NB4 (cell line): ENCODE measurements around the gene METTL13.

Experiments used
- MYC ChIP-seq: IDR thresholded peaks from 2 replicates; pipeline ENCODE4 v1.6.1; 2011; ENCODE audit warnings: low read depth, low read length
- POLR2A ChIP-seq: IDR thresholded peaks from 2 replicates; pipeline ENCODE4 v1.6.1; 2011; ENCODE audit warnings: mild to moderate bottlenecking; ENCODE audit not compliant: insufficient read length; ENCODE audit errors: extremely low read depth
- TF ChIP-seq, protein P1 (sequence below): IDR thresholded peaks from one replicate; pipeline ENCODE4 v1.5.1; 2012; ENCODE audit warnings: low read depth, low read length
- TF ChIP-seq, protein P2 (sequence below): IDR thresholded peaks from 2 replicates; pipeline ENCODE4 v1.6.1; 2011; ENCODE audit warnings: low read depth, low read length

DNA sequence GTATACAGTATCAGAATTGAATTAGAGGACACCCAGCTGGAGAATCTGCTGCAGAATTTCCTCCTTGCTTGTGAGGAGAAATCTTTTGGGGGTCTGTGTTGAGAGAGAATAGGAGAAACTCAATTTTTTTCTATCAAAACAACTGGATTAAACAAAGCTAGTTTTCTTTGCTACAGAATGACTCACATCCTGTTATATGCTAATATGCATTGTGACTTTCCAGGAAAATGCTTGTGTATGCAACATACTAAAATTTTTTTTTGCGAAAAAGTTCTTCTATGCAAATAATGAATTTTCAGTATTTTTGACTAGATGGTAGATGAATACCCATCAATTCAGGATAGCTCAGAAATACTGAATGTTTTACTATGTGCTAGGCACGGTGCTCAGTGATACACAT is 41.8 kb upstream of the METTL13 start:
- TF ChIP-seq, protein P1, sequence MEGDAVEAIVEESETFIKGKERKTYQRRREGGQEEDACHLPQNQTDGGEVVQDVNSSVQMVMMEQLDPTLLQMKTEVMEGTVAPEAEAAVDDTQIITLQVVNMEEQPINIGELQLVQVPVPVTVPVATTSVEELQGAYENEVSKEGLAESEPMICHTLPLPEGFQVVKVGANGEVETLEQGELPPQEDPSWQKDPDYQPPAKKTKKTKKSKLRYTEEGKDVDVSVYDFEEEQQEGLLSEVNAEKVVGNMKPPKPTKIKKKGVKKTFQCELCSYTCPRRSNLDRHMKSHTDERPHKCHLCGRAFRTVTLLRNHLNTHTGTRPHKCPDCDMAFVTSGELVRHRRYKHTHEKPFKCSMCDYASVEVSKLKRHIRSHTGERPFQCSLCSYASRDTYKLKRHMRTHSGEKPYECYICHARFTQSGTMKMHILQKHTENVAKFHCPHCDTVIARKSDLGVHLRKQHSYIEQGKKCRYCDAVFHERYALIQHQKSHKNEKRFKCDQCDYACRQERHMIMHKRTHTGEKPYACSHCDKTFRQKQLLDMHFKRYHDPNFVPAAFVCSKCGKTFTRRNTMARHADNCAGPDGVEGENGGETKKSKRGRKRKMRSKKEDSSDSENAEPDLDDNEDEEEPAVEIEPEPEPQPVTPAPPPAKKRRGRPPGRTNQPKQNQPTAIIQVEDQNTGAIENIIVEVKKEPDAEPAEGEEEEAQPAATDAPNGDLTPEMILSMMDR: no peak
- no peak for TF ChIP-seq POLR2A
- TF ChIP-seq, protein P2, sequence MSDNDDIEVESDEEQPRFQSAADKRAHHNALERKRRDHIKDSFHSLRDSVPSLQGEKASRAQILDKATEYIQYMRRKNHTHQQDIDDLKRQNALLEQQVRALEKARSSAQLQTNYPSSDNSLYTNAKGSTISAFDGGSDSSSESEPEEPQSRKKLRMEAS: no peak
- no peak for TF ChIP-seq MYC
